ENCODE data around the gene B4GALT2.

- TF ChIP-seq CTCF (IDR thresholded peaks at IDR 0.05; ENCODE audit: insufficient read depth, low read length, poor library complexity, severe bottlenecking) (no peak), EZH2phosphoT487 (conservative IDR thresholded peaks at IDR 0.05; ENCODE audit: low read length) (no peak)
Observed at GRCh38 chr1:44021581-44022321, 42.7 kb downstream of the B4GALT2 start.
